Measurements from ENCODE around the gene LRRC14B.

LRRC14B gene

DNA sequence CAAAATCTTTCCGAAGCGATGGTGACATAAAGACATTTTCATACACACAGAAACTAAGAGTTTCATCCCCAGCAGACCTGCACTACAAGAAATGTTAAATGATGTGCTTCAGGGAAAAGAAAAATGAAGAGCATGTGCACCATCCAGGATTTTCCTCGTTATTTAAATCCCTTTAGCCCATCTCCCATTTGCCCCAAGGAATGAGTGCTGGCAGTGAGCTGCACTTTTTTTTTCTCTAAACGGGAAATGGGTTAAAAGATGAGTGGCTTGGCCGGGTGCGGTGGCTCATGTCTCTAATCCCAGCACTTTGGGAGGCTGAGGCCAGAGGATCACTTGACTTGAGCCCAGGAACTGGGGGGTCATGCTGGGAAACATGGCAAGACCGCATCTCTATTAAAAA lies 6.8 kb upstream of the LRRC14B start:
- H3K36me3 ChIP-seq (ENCODE audit: control insufficient read depth in 1 of 2, insufficient read depth in 2 of 2, low read length in 2 of 2): no peaks in the 10 kb centered on the region
- no peak overlapping the region for H3K9ac ChIP-seq (ENCODE audit: low read depth in 1 of 2, low read length in 2 of 2)
- peaks cover 4 to 7% of the 10 kb centered on the region in 2 donors for H3K4me1 ChIP-seq (ENCODE audit: control insufficient read depth in 1 of 2, insufficient read depth in 2 of 2, low read length in 2 of 2)
- no peak overlapping the region for H3K27ac ChIP-seq (ENCODE audit: low read depth, low read length)
- H3K27me3 ChIP-seq (ENCODE audit: control insufficient read depth in 1 of 2, insufficient read depth in 2 of 2, low read length in 2 of 2): peaks cover 0 to 4% of the 10 kb centered on the region in 2 donors
- H3K9me3 ChIP-seq (ENCODE audit: control insufficient read depth in 1 of 2, low read length in 2 of 2): no peaks in the 10 kb centered on the region
- H3K4me3 ChIP-seq (ENCODE audit: low read depth in 1 of 2, low read length in 2 of 2): no peak overlapping the region

DNA sequence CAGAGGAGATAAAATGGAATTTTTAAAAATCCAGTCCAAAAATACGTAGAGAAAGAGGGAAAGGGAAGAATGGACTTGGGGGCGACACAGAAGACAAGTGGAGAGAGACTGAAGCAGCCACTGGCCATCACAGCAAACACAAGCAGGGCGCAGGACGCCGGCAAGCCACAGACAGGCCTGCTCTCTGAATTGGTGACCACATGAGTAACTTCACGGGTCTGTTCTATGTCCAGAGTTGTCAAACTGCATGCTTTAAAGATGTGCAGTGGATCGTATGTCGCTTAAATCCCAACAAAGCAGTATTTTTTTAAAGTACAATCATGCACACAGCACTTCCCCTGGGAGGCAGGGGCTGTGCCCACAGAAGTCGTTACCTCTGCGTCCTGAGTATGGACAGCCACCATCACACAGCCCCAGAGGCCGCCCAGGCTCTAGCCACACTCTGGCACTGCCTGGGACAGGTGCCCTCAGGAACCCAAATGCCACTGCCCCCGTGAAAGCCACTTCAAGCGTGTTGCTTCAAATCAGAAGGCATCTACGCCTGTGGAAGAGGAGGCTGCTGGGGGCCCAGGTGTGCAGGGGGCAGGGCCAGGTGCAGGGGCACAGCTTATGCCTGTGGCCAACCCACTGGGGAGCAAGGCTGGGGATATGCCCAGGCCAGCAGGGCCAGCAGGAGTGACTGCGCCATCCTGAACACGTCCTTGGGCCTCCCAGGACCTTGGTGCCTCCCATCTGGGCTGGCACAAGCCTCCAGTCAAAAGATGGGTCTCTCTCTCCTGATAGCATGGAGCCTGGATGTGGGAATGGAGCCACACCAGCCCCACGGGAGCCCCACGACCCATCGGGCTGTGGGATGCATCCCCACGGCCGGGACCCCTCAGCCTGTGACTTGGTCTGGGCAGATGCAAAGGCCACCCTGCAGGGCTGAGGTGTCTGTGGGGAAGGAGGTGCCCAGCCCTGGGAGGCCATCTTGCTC lies 5.9 kb upstream of the LRRC14B start:
- Histone ChIP-seq H3K4me1 (ENCODE audit: control insufficient read depth in 1 of 2, insufficient read depth in 2 of 2, low read length in 2 of 2) (peaks cover 4 to 7% of the 10 kb centered on the region in 2 donors), H3K9me3 (ENCODE audit: control insufficient read depth in 1 of 2, low read length in 2 of 2) (no peaks in the 10 kb centered on the region)

GRCh38 chr5:186091-187041 lies 4.9 kb upstream of the LRRC14B start:
- Histone ChIP-seq H3K36me3 (ENCODE audit: control insufficient read depth in 1 of 2, insufficient read depth in 2 of 2, low read length in 2 of 2) (no peaks in the 10 kb centered on the region), H3K9ac (ENCODE audit: low read depth in 1 of 2, low read length in 2 of 2) (no peak overlapping the region), H3K4me1 (ENCODE audit: control insufficient read depth in 1 of 2, insufficient read depth in 2 of 2, low read length in 2 of 2) (peaks cover 6 to 15% of the 10 kb centered on the region in 2 donors), H3K27me3 (ENCODE audit: control insufficient read depth in 1 of 2, insufficient read depth in 2 of 2, low read length in 2 of 2) (peaks cover 5 to 8% of the 10 kb centered on the region in 2 donors), H3K9me3 (ENCODE audit: control insufficient read depth in 1 of 2, low read length in 2 of 2) (no peaks in the 10 kb centered on the region), H3K27ac (ENCODE audit: low read depth, low read length) (no peak overlapping the region), H3K4me3 (ENCODE audit: low read depth in 1 of 2, low read length in 2 of 2) (no peak overlapping the region)

More for the DNA sequence above, 5.9 kb upstream of the LRRC14B start:
- H3K9ac ChIP-seq (ENCODE audit: low read depth in 1 of 2, low read length in 2 of 2): no peak overlapping the region
- H3K27me3 ChIP-seq (ENCODE audit: control insufficient read depth in 1 of 2, insufficient read depth in 2 of 2, low read length in 2 of 2): peaks cover 2 to 4% of the 10 kb centered on the region in 2 donors
- H3K27ac ChIP-seq (ENCODE audit: low read depth, low read length): no peak overlapping the region
- H3K36me3 ChIP-seq (ENCODE audit: control insufficient read depth in 1 of 2, insufficient read depth in 2 of 2, low read length in 2 of 2): no peaks in the 10 kb centered on the region
- H3K4me3 ChIP-seq (ENCODE audit: low read depth in 1 of 2, low read length in 2 of 2): no peak overlapping the region

DNA sequence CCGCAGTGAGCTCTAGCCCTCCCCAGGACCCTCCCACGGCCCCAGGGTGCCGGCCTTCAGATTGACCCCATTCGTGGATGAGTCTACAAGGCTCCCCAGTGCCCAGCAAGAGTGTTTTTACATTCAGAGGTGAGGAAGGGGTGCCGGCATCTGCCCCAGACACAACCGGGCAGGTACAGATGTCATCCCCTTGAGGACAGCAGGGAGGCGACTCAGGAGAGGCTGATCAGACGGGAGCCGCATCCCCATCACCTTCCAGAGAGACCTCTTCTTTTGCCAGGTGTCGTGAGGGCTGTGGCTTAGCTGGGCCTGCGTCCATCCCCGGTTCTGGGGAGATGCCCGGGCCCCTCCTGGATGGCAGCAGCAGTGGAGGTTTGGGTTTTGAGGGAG lies 4.3 kb upstream of the LRRC14B start:
- Histone ChIP-seq H3K4me1 (ENCODE audit: control insufficient read depth in 1 of 2, insufficient read depth in 2 of 2, low read length in 2 of 2) (peaks cover 8 to 21% of the 10 kb centered on the region in 2 donors), H3K9ac (ENCODE audit: low read depth in 1 of 2, low read length in 2 of 2) (no peak overlapping the region), H3K4me3 (ENCODE audit: low read depth in 1 of 2, low read length in 2 of 2) (no peak overlapping the region), H3K9me3 (ENCODE audit: control insufficient read depth in 1 of 2, low read length in 2 of 2) (no peaks in the 10 kb centered on the region), H3K27ac (ENCODE audit: low read depth, low read length) (no peak overlapping the region), H3K36me3 (ENCODE audit: control insufficient read depth in 1 of 2, insufficient read depth in 2 of 2, low read length in 2 of 2) (no peaks in the 10 kb centered on the region), H3K27me3 (ENCODE audit: control insufficient read depth in 1 of 2, insufficient read depth in 2 of 2, low read length in 2 of 2) (peaks cover 8 to 14% of the 10 kb centered on the region in 2 donors)

DNA sequence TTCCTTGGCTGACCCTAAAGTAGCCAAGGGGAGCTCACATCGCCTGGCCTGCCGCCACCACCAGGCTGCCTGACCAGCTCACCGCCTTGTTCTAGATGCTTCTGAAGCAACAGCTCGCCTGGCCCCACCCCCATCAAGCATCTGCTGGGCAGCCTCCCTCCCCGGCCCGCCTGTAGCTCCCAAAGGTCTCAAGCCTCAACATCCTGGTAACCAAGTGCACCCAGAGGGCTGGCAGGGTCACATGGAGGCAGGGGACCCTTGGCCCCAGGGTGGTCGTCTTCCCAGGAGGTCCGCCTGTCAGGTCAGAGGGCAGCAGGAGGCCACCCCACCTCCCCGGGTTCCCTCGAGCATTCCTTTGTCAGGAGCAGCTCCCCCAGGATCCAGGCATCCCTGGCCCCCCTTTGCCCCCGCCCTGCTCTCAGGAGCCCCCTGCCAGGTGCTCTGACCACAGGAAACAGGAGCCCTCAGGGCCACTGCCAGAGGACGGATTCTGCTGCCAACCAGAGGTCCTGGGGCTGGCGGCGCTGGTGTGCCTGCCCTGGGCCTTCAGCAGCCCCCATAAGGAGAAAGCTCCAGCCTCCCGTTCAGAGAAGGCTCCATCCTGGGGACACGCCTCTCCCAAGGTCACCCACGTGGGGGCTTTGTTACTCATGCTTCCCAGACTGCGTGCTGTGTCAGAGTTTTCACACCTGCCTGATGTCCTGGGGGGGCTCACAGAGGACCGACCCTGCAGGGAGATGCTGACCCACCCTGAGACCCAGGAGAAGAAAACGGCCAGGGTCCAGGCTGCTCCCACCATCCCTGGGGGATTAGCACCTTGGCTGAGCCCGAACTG lies 3.5 kb upstream of the LRRC14B start:
- peaks cover 8 to 14% of the 10 kb centered on the region in 2 donors for H3K27me3 ChIP-seq (ENCODE audit: control insufficient read depth in 1 of 2, insufficient read depth in 2 of 2, low read length in 2 of 2)
- peak overlapping the region; percentile 53 to 60 for H3K4me3 ChIP-seq (ENCODE audit: low read depth in 1 of 2, low read length in 2 of 2)
- H3K27ac ChIP-seq (ENCODE audit: low read depth, low read length): no peak overlapping the region
- peak overlapping the region in 1 of 2 donors; percentile 1 for H3K9ac ChIP-seq (ENCODE audit: low read depth in 1 of 2, low read length in 2 of 2)
- no peaks in the 10 kb centered on the region for H3K9me3 ChIP-seq (ENCODE audit: control insufficient read depth in 1 of 2, low read length in 2 of 2)
- peaks cover 8 to 23% of the 10 kb centered on the region in 2 donors for H3K4me1 ChIP-seq (ENCODE audit: control insufficient read depth in 1 of 2, insufficient read depth in 2 of 2, low read length in 2 of 2)
- no peaks in the 10 kb centered on the region for H3K36me3 ChIP-seq (ENCODE audit: control insufficient read depth in 1 of 2, insufficient read depth in 2 of 2, low read length in 2 of 2)

DNA sequence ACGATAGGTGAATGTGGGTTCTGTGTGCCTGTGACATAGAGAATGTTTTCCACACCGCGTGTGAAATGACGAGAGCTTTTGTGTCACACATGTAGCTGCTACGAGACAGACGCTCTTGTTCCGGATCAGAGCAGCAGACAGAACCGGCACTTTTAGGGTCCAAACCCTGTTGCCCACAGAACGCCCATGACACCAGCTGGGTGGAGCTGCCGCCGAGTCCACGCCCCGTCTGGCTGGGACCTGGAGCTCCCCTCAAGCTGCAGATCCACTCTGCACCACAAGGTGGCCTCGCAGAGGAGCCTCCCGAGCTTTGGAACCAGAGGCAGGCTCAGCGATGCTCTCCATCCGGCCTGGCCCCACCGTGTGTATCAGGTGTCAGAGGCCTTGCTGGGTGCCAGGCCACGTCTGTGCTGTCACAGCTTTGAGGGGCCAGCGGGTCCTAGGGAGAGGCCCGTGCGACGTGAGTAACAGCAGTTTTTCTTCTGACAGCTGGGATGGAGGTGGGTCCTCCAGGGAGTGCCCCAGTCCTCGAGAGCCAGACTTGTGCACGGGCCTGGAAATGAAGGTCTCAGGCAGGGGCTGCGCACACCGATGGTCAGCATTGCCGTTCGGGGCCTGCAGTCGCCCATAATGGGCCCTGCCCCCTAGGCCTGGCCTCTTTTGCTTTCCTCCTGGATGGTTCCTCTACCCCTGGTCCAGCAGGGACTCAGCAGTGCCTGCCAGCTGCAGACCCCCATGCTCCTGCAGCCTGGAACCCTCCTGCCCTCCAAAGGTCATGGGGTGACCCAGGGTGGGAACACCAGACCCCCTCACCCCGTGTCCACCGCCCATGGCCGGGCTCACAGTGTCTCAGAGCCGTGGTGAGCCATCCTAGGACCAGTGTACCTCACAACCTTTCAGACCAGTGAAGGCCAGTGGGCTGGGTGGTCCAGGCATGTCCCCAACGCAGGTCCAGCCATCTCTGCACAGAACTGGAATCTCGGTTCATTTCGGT lies 2.5 kb upstream of the LRRC14B start:
- Histone ChIP-seq H3K9me3 (ENCODE audit: control insufficient read depth in 1 of 2, low read length in 2 of 2) (no peaks in the 10 kb centered on the region), H3K27ac (ENCODE audit: low read depth, low read length) (no peak overlapping the region), H3K4me3 (ENCODE audit: low read depth in 1 of 2, low read length in 2 of 2) (peak overlapping the region; percentile 53 to 60), H3K27me3 (ENCODE audit: control insufficient read depth in 1 of 2, insufficient read depth in 2 of 2, low read length in 2 of 2) (peaks cover 8 to 14% of the 10 kb centered on the region in 2 donors), H3K4me1 (ENCODE audit: control insufficient read depth in 1 of 2, insufficient read depth in 2 of 2, low read length in 2 of 2) (peaks cover 8 to 23% of the 10 kb centered on the region in 2 donors), H3K36me3 (ENCODE audit: control insufficient read depth in 1 of 2, insufficient read depth in 2 of 2, low read length in 2 of 2) (no peaks in the 10 kb centered on the region), H3K9ac (ENCODE audit: low read depth in 1 of 2, low read length in 2 of 2) (peak overlapping the region; percentile 1 to 38)

GRCh38 chr5:189486-189885 lies 1.8 kb upstream of the LRRC14B start:
- Histone ChIP-seq H3K27ac (ENCODE audit: low read depth, low read length) (no peak overlapping the region), H3K9me3 (ENCODE audit: control insufficient read depth in 1 of 2, low read length in 2 of 2) (no peaks in the 10 kb centered on the region), H3K36me3 (ENCODE audit: control insufficient read depth in 1 of 2, insufficient read depth in 2 of 2, low read length in 2 of 2) (no peaks in the 10 kb centered on the region), H3K9ac (ENCODE audit: low read depth in 1 of 2, low read length in 2 of 2) (no peak overlapping the region), H3K4me3 (ENCODE audit: low read depth in 1 of 2, low read length in 2 of 2) (no peak overlapping the region), H3K27me3 (ENCODE audit: control insufficient read depth in 1 of 2, insufficient read depth in 2 of 2, low read length in 2 of 2) (peaks cover 8 to 14% of the 10 kb centered on the region in 2 donors), H3K4me1 (ENCODE audit: control insufficient read depth in 1 of 2, insufficient read depth in 2 of 2, low read length in 2 of 2) (peaks cover 8 to 23% of the 10 kb centered on the region in 2 donors)

DNA sequence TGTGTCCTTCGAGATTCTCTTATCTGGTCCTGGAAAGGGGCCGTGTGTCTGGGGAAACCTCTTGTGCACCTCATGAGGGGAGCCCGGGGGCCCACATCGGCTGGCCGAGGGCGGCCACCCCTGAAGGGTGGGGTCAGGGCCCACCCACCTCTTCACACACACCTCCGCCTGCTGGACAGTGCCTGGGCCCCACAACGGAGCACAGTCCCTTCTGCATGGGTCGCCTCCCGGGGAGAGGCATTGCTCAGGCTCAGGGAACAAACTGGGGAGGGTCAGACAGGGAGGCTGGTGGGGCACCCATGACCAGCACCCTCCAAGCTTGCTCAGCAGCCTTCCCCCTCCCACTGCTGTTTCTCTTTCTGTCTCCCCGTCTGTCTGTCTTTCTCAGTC lies 1.3 kb upstream of the LRRC14B start:
- H3K27ac ChIP-seq (ENCODE audit: low read depth, low read length): no peak overlapping the region
- no peak overlapping the region for H3K9ac ChIP-seq (ENCODE audit: low read depth in 1 of 2, low read length in 2 of 2)
- peaks cover 8 to 14% of the 10 kb centered on the region in 2 donors for H3K27me3 ChIP-seq (ENCODE audit: control insufficient read depth in 1 of 2, insufficient read depth in 2 of 2, low read length in 2 of 2)
- peaks cover 8 to 23% of the 10 kb centered on the region in 2 donors for H3K4me1 ChIP-seq (ENCODE audit: control insufficient read depth in 1 of 2, insufficient read depth in 2 of 2, low read length in 2 of 2)
- no peaks in the 10 kb centered on the region for H3K36me3 ChIP-seq (ENCODE audit: control insufficient read depth in 1 of 2, insufficient read depth in 2 of 2, low read length in 2 of 2)
- H3K9me3 ChIP-seq (ENCODE audit: control insufficient read depth in 1 of 2, low read length in 2 of 2): no peaks in the 10 kb centered on the region
- no peak overlapping the region for H3K4me3 ChIP-seq (ENCODE audit: low read depth in 1 of 2, low read length in 2 of 2)
